ENCODE data around the gene CD7.

Gene CD7

DNA sequence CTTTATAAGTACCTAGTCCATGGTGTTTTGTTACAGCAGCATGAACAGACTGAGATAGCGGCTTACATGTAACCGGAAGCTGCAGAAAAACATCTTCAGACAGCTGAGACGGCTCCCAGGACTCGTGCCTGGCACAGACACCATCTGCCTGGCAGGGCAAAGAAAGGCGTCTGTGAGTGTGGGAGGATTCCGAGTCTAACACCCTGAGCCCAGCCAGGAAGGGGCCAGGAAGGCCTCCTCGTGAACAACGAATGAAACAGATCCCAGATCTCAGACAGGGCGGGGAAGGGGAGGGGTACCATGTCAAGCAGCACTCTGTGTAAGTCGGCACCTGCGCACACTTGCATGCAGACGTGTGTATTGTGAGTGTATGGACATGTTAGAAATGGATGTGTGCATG, 39.6 kb downstream of the CD7 start:
- DNase-seq: no peak

- DNase-seq: no peak
These were observed 40.5 kb downstream of the CD7 start for GRCh38 chr17:82276938-82277337.

GRCh38 chr17:82275326-82275725, 42.1 kb downstream of the CD7 start:
- DNase-seq: no peak

- DNase-seq: no peak
These were observed 43.0 kb downstream of the CD7 start for GRCh38 chr17:82274134-82275020.

DNA sequence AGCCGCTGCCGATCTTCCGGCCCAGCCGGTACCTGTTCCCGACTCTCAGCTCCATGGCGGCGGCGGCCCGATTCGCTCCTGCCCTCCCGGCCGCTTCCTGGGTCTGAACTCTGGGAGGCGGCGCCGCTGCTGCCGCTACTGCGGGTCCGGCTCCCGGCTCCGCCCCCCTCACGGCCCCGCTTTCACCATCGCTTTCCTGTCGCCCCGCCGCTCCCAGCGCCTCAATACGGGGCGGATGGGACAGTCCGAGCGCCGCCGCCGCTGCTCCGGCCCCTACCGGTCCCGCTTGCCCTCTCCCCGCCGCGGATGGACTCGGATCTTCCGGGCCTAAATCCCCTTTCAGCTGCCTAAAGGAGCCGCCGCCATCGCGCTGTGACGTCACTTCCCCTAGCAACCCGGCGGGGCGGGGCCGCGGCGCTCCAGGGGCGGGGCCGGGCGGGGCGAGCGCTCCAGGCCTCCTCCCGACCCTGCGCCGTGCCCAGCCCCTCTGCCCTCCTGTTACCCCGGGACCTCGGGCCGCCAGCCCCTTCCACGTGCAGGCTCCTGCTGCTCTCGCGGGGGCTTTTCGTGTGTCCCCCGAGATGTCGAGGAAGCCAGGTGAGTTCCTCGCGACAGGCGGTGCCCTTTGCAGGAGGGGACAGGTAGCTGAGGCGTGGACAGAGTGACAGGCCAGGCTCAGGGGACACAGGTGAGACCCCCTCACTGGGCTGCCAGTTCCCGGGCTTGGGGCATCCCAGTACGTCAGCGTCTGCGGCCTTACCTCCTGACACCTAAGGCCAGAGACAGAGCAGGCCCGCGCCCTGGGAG, 43.9 kb downstream of the CD7 start, which contains the start of gene CSNK1D:
CSNK1D (minus strand) TSS at position 374 of the 807 bp plus-strand sequence; CDS start at position 55, 319 bp downstream.
- peak; percentile 94 for DNase-seq

GRCh38 chr17:82272495-82273326, 44.7 kb downstream of the CD7 start:
- DNase-seq: peak; percentile 66

DNA sequence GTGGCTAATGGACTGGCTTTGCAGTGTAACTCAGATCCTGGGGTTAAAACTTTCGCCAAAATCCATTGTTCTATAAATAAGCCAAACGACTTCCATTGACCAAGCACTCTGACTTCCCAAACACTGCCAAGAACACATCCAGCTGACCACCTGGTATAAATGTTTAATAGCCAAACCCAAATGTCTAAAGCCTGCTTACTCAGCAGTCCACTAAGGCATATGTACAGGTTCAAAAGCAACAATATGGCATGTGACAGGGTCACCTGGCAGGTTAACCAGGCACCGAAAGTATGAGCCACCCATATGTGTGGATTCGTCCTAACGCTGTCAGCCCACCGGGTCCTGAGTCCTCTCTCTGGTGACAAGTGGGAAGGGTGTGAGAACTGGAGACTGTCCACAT, 46.0 kb downstream of the CD7 start:
- DNase-seq: no peak

DNA sequence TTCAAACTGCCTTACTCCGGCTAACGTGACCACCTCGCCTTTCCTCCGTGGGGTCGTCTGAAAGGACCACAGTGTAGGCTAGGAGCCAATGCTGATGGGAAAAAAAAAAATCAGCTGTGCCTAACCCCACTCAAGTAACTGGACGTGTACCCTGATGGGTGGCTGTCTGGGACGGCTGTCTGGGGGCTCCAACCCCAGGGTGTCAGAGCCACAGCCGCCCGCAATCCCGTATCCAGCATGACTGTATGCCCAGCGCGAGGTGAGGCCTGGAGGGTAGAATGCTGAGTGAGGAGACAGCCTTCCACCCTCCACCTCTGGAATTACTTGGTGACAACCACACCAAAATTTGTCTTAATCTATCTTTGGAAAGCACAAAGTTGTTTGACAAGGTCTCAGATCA, 46.8 kb downstream of the CD7 start:
- no peak for DNase-seq

DNA sequence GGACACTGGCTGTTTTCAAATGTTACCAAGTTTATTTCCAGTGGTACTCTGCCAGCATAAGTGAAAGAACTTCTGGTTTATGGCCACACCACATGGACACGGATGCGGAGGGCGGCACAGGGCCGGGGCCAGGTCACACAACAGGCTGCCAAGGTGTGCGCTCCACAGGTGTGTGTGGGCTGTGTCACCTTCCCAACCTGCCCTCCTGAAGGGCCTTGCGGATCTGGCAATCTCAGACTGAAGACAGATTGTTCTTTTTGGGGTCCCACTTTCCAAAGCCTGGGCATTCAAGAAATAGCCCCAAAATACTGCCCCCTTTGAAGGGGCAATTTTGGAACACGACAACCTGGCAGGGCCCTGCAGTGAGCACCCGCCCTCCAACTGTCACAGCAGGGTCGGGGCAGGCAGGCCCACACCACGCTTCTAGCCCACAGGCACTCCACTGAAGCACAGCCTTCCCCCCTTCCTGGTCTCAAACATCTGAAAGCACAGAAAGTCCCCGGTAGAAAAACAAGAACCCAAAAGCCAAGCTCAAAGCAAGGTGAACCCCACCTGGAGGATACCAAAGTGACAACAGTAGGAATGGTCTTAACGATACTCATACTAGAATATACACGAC, 47.4 kb downstream of the CD7 start:
- no peak for DNase-seq

- no peak for DNase-seq
These were observed 48.1 kb downstream of the CD7 start for GRCh38 chr17:82269138-82269881.

DNA sequence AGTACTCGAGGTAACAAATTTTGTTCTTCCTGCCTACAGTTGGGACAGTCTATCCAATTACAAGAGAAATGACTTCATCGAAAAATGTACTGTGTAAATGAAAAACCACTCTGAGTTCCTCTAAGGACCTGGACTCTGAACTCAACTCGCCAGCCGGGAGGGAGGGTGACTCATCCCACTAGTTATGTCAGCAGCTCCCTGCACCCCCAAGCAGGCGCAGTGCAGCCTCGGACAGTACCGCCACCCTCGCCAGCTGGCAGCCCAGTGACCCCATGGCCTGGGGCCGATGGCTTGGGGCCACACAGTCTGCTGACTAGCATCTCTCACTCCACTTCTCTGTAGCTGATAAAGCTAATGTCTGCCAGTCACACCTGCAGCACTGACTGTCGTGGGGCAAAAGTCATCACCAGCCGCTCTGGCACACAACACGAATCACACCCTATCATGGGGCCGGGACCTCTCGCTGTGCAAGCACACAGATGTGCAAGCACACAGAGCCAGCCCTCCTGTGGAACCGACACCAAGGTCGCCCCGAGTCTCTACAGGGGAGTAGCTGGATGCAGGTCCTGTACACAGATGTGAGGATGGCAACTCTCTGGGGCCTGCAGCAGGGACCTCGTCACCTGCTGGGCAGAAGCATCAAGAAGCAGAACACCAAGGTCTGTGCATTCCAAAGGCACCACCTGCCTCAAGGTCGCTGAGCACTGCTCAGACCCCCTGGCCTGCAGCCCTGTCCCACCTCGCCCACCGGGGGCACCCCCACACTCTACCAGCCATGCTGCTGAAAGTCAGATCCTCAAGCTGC, 49.6 kb downstream of the CD7 start:
- DNase-seq: peak; percentile 77

- DNase-seq: no peak
These were observed 51.3 kb downstream of the CD7 start for GRCh38 chr17:82266142-82266541.
